PFSK-1 (cell line): ENCODE results near the gene ERGIC1.

Source experiments
- POLR2AphosphoS5 ChIP-seq: IDR thresholded peaks from 2 replicates; pipeline ENCODE4 v1.6.1; 2012; ENCODE audit warnings: low read depth, mild to moderate bottlenecking, control low read depth, low read length, moderate library complexity
- SIN3A ChIP-seq: IDR thresholded peaks from 2 replicates; pipeline ENCODE4 v1.6.1; 2012; ENCODE audit warnings: mild to moderate bottlenecking, low read length, moderate library complexity, borderline replicate concordance; ENCODE audit not compliant: insufficient read depth

DNA sequence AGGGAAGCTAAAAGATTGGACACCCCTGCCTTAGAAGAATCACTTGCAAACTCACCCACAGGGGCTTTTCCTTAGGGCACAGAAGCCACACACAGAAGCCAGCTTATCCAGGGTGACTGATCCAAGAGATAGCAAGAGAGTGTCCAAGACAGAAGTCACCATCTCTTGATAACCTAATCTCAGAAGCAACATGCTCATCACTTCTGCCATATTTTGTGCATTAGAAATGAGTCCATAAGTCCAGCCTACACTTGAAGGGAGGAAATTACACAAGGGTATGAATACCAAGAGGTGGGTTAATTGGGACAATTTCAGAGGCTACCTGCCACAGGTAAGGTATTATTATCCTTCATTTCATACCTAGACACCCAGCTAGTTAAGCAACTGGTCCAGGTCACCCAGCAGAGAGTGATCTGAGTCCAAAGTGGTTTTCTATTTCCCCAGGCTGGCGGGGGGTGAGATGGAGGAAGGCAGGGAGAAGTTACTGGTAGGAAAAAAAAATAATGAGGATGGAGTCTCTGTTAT, 3.7 kb upstream of the ERGIC1 start:
- no peak for TF ChIP-seq SIN3A
- no peak for TF ChIP-seq POLR2AphosphoS5
